HFFc6 (cell line): ENCODE measurements around the gene CFAP410. TPM values are rescaled to one million over a fixed set of nuclear protein-coding genes. Genes with fewer than 3 reads are reported as not detected.

Experiments used
- DNase-seq: peaks from one replicate; pipeline ENCODE4 v3.0.0-alpha.2; 2018
- H3K27ac Mint-ChIP-seq: 2 replicates; pipeline ENCODE4 v1.8.0; 2020; ENCODE audit warnings: mild to moderate bottlenecking, mixed read lengths
- H3K27me3 Mint-ChIP-seq: 2 replicates; pipeline ENCODE4 v1.8.0; 2021; ENCODE audit warnings: mild to moderate bottlenecking, moderate library complexity, mixed read lengths; ENCODE audit not compliant: insufficient read depth
- H3K36me3 Mint-ChIP-seq: 2 replicates; pipeline ENCODE4 v1.8.0; 2021; ENCODE audit warnings: low read depth, mixed read lengths
- H3K4me1 Mint-ChIP-seq: 2 replicates; pipeline ENCODE4 v1.8.0; 2020; ENCODE audit warnings: low read depth, mixed read lengths
- H3K4me3 Mint-ChIP-seq: 2 replicates; pipeline ENCODE4 v1.8.0; 2020; ENCODE audit warnings: mild to moderate bottlenecking, moderate library complexity, mixed read lengths
- H3K9me3 Mint-ChIP-seq: 2 replicates; pipeline ENCODE4 v1.8.0; 2020; ENCODE audit warnings: mild to moderate bottlenecking, mixed read lengths
- CTCF ChIP-seq: fragments of 200-600 bp; sonication (generic); IDR thresholded peaks from 2 replicates; pipeline ENCODE4 v1.5.0; 2021; ENCODE audit warnings: antibody characterized with exemption, mild to moderate bottlenecking
- total RNA-seq, 6 experiments: library from RNA; stranded (reverse); fragmentation: NEBNext Ultra II Directional; extraction: Animal tissue kit (Norgen Biotek cat#: 25700); gene quantifications; 2 replicates in 1 of 6; 3 replicates in 5 of 6; pipeline ENCODE4 v1.2.3, GENCODE V29; 2021

CFAP410 gene
- total RNA-seq, 6 experiments from 2014 or later: 7.5 to 13.0 (median 9.7) TPM

DNA sequence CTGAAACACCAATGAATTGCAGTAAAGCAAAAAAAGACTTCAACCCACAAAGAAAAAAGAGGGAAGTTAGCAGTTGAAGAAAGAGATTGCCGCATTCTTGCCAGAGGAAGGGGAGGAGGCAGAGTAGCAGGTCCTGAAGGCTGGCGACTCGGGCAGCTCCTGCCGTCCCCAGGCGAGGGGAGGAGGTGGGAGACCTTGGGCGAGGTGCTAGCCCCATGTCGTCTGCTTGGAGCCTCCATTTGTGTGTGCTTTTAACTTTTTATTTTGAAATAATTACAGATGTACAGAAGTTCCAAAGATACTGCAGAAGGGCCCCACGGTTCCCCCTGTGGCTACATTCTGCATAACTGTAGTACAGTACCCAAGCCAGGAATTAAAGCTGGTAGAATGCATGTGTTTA is 21.0 kb upstream of the CFAP410 start:
- Mint-ChIP-seq H3K27ac (no peak overlapping the region), H3K9me3 (peaks cover 23% of the 10 kb centered on the region; the same call in 1 of the 2 replicates), H3K27me3 (peaks cover 16% of the 10 kb centered on the region), H3K4me1 (no peaks in the 10 kb centered on the region), H3K36me3 (peaks cover 9% of the 10 kb centered on the region), H3K4me3 (no peak overlapping the region)
- TF ChIP-seq CTCF: peak; percentile 31
- no peak for DNase-seq

GRCh38 chr21:44359396-44359795 is 20.2 kb upstream of the CFAP410 start:
- H3K27me3 Mint-ChIP-seq: peaks cover 23% of the 10 kb centered on the region
- H3K27ac Mint-ChIP-seq: no peak overlapping the region
- H3K9me3 Mint-ChIP-seq: peaks cover 23% of the 10 kb centered on the region; the same call in 1 of the 2 replicates
- peaks cover 9% of the 10 kb centered on the region for H3K36me3 Mint-ChIP-seq
- no peak for TF ChIP-seq CTCF
- no peak overlapping the region for H3K4me3 Mint-ChIP-seq
- no peaks in the 10 kb centered on the region for H3K4me1 Mint-ChIP-seq
- no peak for DNase-seq

DNA sequence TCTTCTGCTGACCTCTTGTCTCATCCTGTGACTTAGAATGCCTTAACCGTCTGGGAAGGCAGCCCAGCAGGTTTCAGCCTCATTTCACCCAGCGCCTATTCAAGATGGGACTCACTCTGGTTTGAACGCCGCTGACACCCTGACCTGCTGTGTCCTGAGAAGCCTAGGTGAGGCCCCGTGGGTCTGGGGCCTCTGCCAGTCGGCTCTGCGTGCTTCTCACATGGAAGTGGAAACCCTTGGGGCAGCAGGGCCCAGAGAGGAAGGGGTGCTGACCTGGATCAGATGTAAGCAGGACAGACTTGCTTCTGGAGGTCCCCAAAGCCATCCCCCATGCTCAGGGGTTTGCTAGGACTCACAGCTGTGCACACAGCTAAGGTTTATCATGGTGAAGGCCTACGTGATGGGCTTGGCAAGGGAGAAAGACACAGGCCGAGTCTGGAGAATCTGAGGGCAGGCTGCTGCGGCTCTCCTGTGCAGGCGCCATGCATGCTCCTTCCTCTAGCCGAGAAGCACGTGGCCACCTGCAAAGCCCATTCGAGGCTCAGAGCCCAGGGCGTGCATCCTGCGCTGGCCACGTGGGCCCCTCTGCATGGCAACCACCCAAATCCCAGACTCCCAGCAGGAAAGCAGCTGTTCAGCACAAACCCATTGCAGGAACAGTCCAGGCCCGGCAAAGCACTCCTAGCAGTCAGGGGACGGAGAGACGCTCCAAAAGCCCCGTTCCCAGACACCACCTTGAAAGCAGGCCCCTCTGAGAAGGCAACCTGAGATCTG is 18.1 kb upstream of the CFAP410 start:
- H3K36me3 Mint-ChIP-seq: no peaks in the 10 kb centered on the region
- H3K27me3 Mint-ChIP-seq: peaks cover 39% of the 10 kb centered on the region
- no peak for DNase-seq
- H3K9me3 Mint-ChIP-seq: peaks cover 9% of the 10 kb centered on the region; the same call in 1 of the 2 replicates
- H3K4me3 Mint-ChIP-seq: no peak overlapping the region
- no peak for TF ChIP-seq CTCF
- no peaks in the 10 kb centered on the region for H3K4me1 Mint-ChIP-seq
- H3K27ac Mint-ChIP-seq: no peak overlapping the region

DNA sequence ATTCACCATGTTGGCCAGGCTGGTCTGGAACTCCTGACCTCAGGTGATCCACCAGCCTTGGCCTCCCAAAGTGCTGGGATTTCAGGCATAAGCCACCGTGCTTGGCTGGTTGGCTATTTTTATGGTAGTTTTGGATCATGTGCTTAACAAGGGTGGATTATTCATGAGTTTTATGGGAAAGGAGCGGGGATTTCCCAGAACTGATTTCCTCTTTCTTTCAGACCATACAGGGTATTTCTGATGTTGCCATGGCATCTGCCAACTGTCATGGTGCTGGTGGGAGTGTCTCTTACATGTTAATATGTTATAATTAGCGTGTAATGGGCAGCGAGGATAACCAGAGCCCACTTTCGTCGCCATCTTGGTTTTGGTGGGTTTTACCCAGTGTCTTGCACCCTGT is 17.4 kb upstream of the CFAP410 start:
- TF ChIP-seq CTCF: no peak
- H3K36me3 Mint-ChIP-seq: no peaks in the 10 kb centered on the region
- peaks cover 9% of the 10 kb centered on the region; the same call in 1 of the 2 replicates for H3K9me3 Mint-ChIP-seq
- H3K27me3 Mint-ChIP-seq: peaks cover 41% of the 10 kb centered on the region
- H3K4me1 Mint-ChIP-seq: no peaks in the 10 kb centered on the region
- H3K4me3 Mint-ChIP-seq: no peak overlapping the region
- DNase-seq: no peak
- H3K27ac Mint-ChIP-seq: no peak overlapping the region

- Mint-ChIP-seq H3K36me3 (no peaks in the 10 kb centered on the region), H3K27ac (no peak overlapping the region), H3K9me3 (peaks cover 9% of the 10 kb centered on the region; the same call in 1 of the 2 replicates), H3K27me3 (peaks cover 45% of the 10 kb centered on the region), H3K4me1 (no peaks in the 10 kb centered on the region), H3K4me3 (peak overlapping the region; percentile 56; the same call in 1 of the 2 replicates)
- no peak for DNase-seq
- no peak for TF ChIP-seq CTCF
Observed at GRCh38 chr21:44356160-44356559, 17.0 kb upstream of the CFAP410 start.
